GM18909 (cell line): Measurements from ENCODE around the gene MYH10.

Experiments used
- ATAC-seq: cut with Tn5 transposase; IDR thresholded peaks from one replicate; pipeline ENCODE4 v1.9.1; 2021; ENCODE audit warnings: mild to moderate bottlenecking; ENCODE audit not compliant: unreplicated experiment, poor library complexity

MYH10 gene

GRCh38 chr17:8503368-8503767 lies 127.2 kb downstream of the MYH10 start:
- ATAC-seq = no peak

GRCh38 chr17:8502126-8502525 lies 128.4 kb downstream of the MYH10 start:
- no peak for ATAC-seq

DNA sequence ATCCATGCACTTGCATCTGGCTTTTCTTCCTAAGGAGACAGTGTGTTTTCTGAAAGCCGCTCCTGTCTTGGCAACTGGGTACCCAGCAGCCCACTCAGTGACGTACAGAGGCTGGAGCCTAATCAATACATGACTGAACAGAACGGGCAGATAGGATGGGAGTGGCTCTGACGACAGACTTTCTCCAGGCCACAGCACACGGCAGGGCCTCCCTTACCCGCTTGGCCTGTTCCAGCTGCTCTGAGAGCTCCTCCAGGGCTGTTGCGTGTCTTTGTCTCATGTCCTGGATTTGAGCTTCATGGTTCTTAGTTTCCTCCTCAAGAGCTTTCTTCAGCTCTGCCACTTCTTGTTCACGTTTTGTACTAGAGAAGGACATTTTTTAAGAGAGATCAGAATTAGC lies 129.9 kb downstream of the MYH10 start:
- ATAC-seq = no peak

- ATAC-seq = no peak
Observed at GRCh38 chr17:8499614-8500013, 130.9 kb downstream of the MYH10 start.

DNA sequence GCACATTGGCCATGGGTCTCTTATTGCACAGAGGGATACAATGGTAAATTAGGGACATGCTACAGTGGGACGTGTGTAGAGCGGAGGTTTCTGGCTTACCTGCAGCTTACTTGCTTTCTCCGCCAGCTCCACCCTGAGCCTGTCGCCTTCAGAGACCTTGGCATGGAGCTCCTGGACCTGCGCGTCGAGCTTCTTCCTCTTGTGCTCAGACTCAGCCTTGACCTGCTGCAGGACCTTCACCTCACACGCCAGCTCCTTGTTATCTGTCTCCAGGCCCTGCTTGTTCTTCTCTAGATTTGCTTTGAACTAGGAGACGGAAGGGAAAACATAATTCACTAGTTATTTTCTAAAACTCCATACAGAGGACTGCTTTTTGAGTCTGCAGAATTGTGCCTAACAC lies 131.4 kb downstream of the MYH10 start:
- ATAC-seq = no peak

- ATAC-seq = no peak
Observed at GRCh38 chr17:8496081-8496480, 134.4 kb downstream of the MYH10 start.

GRCh38 chr17:8494506-8495111 lies 135.9 kb downstream of the MYH10 start:
- no peak for ATAC-seq

DNA sequence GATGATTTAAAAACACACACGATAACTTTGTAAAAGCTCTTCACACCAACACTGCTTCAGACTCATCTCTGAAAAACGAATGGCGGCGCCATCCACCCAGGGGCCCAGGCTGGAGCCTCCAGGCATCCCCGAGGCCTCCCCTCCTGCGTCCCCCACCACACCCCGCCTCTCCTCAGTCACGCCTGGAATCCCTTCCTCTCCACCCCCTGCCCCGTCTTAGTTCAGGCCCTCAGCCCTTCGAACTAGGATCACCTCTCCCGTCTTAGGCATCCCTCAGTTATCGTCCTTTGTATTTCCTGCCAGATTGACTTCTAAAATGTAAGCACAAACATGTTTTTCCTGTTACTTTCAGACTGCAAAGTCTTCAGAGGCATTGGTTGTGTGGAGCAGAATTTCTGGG lies 136.5 kb downstream of the MYH10 start:
- ATAC-seq = no peak

GRCh38 chr17:8492121-8492520 lies 138.4 kb downstream of the MYH10 start:
- ATAC-seq = no peak

DNA sequence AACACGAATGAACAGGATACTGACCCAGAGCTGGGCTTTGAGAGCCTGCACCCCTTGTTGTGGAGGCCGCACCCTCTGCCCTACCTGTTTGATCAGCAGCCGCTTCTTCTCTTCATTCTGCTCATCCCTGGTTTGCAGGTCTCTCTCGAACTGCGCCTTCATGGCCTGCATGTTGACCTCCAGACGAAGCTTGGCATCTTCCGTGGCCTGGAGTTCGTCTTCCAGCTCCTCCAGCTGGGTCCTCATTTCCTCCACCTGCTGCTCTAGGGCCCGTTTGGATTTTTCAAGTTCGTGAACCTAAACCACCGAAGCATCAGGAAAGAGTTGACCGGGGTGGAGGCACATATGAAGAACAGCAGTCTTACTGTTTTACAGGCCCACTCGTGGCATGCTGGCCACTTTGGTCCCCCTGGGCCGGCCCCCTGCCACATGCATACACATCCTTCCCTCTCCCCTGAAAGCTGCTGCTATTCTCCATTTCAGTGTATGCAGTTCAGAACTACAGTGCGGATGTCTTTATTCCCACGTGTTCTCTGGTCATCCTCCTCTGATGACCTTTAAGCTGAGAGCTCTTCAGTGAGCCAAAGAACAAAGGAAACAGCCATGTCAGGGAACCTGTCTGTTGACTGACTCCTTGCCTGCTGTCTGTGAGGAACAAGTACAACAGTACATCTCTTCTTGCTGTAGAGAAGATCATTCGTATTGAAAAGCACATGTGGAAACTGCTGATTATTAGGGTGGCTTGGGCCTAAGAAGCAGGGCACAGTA lies 140.1 kb downstream of the MYH10 start:
- ATAC-seq = no peak

GRCh38 chr17:8489841-8490240 lies 140.7 kb downstream of the MYH10 start:
- ATAC-seq = no peak

DNA sequence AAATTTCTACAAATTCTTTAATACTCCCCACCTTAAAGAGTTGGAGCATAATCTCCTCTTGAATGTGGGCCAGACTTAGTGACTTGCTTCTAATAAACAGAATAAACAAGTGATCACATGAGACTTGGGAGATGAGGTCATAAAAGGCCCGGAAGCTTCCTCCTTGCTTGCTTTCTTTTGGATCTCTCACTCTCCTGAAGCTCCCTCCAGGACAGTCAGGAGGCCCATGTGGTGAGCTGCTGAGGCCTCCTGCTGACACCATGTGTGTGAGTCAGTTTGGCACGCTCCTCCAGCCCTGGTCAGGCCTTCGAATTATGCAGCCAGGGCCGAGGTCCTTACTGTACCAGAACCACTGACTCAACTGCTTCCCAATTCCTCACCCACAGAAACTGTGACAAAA lies 141.6 kb downstream of the MYH10 start:
- no peak for ATAC-seq

DNA sequence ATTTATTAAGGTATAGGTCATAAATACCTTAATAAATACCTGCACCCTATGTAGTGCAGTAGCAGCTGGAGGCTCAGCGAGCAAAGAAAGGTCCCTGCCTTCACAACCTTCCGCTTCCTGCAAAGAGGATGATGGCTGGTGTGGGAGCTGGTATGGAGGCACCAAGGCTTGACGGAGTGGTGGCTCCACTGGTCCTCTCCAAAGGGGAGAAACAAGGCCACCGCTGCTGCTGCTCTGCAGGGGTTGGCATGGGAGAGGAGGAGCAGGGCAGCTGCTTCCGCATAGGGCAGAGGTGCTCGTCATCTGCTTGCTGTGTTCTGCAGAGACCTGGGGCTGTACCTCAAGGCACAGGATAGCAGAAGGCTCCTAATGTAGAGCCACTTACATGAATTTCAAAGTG lies 142.0 kb downstream of the MYH10 start:
- ATAC-seq = no peak

DNA sequence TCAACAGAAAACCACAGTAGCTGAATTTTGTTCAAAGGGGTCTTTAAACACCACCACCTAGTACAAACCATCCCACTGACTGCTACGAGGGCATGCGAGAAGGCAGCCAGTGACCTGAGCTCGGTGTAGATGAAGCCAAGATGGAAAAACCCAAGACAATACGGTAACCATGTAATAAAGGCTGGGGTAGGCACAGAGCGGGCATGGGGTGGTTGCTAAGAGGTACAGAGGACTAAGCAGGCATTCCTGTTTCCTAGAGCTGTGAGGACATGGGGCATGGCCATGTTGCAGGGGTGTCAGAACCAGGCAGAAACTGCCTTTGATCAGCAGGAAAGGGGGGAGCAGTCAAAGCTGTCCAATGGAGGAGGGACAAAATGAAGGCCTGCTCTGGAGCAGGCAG lies 142.8 kb downstream of the MYH10 start:
- no peak for ATAC-seq

DNA sequence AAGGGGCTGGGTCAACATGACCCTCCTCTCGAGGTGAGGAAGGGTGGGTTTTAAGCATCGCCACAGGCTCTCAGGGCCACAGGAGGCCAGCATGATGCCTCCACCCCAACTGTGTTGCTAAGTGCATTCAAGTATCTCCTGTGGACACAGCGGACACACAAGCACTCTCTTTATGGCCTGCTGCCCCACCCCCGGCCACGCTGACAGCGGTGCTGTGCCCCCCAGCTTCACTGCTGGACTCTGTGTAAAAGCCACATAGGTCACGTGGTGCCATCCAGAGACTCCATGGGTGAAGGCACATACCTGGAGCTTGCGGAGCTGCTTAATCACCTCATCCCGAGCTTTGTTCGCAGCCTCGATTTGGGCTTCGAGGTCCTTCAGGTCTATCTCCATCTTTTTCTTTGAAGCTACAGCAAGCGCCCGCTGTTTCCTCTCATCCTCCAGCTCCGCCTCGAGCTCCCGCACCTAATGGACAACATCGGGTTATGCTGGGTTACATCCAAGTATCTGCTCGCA lies 143.3 kb downstream of the MYH10 start:
- ATAC-seq = no peak

- no peak for ATAC-seq
Observed at GRCh38 chr17:8485491-8485890, 145.0 kb downstream of the MYH10 start.

DNA sequence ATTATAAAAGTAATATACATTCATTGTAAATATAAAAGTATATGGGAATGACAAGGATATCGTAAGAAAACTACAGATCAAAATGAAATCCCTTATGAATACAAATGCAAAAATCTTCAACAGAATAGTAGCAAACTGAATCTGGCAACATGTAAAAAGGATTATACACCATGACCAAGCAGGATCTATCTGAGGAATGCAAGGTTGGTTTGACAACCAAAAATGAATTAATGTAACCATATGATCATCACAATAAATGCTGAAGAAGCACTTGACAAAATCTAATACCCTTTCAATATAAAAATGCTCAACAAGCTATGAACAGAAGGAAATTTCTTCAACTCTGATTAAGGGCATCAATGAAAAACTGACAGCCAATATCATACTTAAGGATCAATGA lies 146.1 kb downstream of the MYH10 start:
- no peak for ATAC-seq

- ATAC-seq = no peak
Observed at GRCh38 chr17:8482546-8482945, 148.0 kb downstream of the MYH10 start.

GRCh38 chr17:8481703-8482102 lies 148.8 kb downstream of the MYH10 start:
- ATAC-seq = no peak

GRCh38 chr17:8481089-8481488 lies 149.4 kb downstream of the MYH10 start:
- no peak for ATAC-seq

DNA sequence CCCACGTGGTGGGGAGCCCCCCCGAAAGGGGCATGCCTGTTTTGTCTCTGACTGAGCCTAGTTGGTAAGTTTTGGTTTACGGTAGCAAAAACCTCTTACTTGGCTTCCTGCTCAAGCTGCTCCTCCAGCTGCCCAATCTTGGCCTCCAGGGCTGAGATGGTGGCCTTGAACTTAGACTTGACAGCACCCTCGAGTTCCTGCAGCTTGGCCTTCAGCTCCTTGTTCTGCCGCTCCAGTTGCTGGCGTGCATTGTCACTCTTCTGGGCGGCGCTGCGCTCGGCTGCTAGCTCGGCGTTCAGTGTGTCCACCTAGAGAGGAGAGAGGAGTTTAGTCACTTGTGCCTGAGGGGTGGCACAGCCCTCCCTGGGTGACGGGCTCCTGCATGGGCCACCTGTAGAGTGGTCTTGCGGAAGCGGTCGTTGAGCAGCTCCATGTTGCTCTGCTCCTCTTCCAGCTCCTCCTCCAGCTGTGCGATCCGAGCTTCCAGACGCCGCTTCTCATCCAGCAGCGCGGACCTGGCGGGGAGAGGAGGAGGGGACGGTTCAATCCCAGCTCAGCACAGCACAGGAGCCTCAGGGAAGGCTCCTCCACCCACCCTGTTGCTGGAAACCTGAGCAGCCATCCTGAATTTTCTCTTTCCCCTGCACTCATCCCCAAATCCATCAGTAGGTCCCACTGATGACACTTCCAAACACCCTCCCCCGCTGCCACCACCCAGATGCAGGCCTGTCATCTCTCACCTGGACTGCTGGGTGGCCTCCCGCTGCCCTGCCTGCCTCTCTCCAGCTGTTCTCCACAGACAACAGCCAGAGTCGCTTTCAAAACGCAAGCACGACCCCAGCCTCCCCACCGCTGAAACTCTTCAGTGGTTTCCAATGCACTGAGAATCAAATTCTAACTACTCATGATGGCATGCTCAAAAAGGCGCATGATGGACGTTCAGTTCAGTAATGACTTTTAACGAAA lies 150.2 kb downstream of the MYH10 start:
- ATAC-seq = no peak
